GM19239 (cell line): Measurements from ENCODE around the gene PRR11.
"Not testable (repeated sequence)": the region's sequence is repeated elsewhere in the genome, so short reads cannot be mapped to it uniquely, and the experiment has no call there.

Experiments used
- DNase-seq: peaks from one replicate; pipeline ENCODE4 v3.0.0; 2011; ENCODE audit warnings: low spot score; ENCODE audit not compliant: insufficient read length
- FAIRE-seq: peaks from 2 replicates; lab custom pipeline; 2011; peaks lifted over from hg19 to GRCh38; lab: Jason Lieb, UNC

PRR11 gene

DNA sequence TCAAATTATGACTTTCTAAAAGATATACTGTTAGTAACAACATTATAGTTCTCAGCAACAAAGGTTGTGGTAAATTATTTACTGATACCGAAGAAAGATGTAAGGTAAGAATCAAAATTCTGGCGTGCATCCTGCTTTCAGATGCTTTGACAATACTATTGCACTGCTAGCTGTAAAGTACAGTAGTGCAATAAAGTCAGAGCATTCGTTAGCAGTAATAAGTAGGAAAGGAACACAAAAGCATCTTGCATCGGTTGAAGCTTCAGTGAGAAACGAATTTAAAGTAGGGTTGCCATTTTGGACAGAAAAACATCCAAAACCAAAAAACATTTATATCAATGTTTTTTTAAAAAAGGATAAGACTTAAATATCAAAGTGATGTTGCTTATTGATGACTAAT lies 4.5 kb upstream of the PRR11 start:
- FAIRE-seq: no peak
- no peak for DNase-seq

DNA sequence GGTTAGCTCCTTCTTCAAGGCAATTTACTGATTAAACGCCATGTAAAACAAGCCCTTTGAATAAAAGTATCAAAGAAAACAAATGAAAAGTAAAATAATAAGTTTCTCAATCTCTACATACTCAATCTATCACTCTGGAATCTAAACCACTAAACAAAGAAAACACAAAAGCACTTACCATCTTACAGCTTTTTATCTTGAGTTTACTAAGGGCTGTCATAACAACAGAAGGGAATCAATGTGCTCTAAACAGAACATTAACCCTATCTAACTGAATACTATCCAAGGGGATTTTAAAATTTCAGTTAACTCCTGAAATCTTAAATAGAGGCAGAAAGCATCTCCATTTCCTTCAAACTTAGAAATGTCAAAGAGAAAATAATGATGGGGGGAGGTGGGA lies 4.0 kb upstream of the PRR11 start:
- FAIRE-seq (no peak), DNase-seq (no peak)

DNA sequence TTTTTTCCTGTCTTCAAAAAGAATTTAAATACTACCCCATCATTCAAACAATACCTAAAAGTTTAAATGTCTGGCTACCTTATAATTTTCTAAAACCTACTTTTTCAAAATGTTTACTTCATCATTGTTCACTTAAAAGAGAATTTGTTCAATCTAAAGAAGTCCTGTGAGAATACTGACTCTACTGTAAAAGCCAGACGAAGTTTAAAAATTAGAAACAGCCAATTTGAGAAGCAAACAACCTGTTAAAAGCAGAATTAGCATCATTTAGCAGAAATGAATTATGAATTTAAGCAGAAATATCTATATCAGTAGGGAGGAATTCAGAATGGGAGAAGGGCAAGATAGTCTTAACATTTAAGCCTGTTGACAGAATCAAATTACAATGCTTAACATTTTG lies 2.6 kb upstream of the PRR11 start:
- no peak for DNase-seq
- FAIRE-seq: no peak

DNA sequence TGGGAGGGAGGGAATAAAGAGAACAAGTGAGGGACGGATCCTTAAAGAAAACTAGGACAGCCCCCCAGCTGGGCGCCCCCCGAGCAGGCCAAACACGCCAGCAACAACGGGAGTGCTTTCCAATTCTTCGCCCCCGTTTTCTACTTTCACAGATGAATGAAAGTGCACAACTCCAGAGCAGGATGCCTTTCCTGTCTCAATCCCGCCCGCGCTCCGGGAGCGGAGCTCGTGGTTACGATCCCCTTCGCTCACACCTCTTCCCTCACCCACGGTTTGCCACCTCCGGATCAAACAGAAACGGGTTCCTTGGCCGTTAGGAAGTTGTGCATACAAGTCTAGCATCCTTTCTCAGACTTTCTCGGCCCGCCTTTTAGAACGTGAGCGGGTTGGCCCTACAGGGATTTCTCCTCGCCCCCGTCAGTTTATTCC lies 1.2 kb upstream of the PRR11 start:
- DNase-seq (no peak), FAIRE-seq (no peak)

DNA sequence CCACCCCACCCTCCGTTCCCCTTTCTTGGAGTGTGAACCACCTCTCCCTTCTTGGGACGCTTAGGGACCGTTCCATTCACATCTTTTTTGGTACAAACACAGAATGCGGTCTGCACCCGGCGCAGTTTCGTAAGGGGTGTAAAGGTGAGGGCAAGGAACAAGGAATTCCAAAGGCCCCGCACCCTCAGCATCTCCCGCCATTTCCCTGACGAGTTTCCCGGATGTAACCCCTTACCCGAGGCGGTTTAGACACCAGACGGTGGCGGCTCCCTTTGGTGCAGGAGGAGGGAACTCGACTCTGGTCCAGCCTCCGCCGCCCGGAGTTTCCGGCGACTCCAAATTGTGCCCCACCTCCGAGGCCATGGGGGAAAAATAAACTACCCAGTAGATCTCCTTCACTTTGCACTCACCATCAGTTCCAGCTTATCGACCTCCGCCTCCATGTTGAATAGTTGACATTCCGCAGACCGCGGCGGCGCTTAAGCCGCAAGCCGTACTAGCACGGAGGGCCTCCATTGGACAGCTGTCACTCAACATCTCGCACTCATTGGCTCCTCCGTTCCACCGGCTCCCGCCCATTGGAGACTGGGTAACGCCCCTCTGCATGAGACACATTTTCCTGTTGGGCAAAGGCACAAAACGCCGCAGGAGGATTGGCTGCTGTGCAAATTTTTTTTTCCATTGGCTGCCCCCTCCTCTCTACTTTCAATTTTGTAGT lies 666 bp upstream of the PRR11 start, which contains the start of gene SKA2:
SKA2 (minus strand) TSS at position 466 of the 718 bp plus-strand sequence; CDS start at position 443, 23 bp downstream.
- FAIRE-seq: no peak
- DNase-seq: peak; percentile 15

DNA sequence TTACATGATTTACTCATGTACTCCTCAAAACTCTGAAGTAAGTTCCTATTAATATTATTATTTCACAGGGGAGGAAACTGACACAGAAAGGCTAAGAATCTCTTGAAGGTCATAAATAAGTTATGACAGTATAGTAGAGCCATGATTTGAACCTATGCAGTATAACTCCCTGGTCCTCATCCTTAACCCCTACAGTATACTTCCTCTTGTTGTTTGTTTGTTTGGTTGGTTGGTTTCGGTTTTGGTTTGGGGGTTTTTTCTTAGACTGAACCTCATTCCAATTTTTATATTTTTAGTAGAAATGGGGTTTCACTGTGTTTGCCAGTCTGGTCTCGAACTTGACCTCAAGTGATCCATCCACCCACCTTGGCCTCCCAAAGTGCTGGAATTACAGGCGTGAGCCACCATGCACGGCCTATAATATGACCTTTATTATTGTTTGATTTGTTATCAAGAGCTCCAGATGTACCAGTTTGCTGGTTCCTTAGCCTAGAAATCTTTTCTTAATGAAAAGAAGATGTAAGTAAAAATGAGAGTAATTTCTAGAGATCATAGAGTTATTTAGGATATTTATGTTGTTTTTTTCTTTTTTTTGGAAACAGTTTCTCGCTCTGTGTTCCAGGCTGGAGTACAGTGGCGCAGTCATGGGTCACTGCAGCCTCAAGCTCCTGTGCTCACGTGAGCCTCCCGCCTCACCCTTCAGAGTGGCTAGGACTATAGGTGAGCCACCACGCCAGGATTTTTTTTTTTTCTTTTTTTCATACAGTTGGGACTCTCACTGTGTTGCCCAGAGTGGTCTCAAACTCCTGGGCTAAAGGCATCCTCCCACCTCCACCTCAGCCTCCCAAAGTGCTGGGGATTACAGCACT lies 4.8 kb downstream of the PRR11 start:
- DNase-seq: no peak
- peak; percentile 76 for FAIRE-seq

DNA sequence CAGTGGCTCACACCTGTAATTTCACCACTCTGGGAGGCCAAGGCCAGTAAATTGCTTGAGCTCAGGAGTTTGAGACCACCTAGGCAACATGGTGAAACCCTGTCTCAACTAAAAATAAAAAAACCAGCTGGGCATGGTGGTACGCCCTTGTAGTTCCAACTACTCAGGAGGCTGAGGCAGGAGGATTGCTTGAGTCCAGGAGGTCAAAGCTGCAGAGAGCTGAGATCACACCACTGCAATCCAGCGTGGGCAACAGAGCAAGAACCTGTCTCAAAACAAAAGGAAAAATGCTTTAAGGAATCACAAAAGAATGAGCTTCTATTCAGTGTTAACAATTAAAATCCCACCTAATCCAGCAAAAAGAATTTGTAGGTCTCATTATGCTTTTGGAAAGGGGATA lies 5.9 kb downstream of the PRR11 start:
- no peak for FAIRE-seq
- no peak for DNase-seq

DNA sequence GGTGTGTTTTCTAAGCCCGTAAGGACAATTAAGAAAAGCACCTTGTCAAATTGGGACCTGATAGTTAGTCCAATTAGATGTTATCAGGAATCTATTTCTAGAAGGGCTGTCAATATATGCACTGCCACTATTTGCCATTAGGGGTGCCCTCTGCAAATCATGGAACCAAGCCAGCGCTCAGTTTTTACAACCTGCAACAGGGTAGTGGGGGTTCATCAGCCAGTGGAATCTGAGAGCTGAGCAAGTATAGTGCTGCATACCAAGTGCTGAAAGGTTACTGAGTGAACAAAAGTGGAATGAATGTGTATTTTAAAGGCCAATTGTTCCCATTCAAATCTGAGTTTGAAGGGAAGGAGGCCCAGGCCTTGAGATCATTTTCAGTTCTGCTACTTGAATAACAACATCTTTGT lies 10.4 kb downstream of the PRR11 start:
- peak; percentile 91 for FAIRE-seq
- DNase-seq: peak; percentile 31

DNA sequence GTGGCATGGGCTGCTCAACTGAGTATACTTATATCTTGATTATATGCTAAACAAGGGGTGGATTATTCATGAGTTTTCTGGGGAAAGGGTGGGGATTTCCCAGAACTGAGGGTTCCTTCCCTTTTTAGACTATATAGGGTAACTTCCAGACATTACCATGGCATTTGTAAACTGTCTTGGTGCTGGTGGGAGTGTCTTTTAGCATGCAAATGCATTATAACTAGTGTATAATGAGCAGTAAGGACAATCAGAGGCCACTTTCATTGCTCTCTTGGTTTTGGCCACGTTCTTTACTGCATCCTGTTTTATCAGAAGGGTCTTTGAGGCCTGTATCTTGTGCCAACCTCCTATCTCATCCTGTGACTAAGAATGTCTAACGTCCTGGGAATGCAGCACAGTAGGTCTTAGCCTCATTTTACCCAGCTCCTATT lies 12.0 kb downstream of the PRR11 start:
- DNase-seq: no peak
- FAIRE-seq: no peak

DNA sequence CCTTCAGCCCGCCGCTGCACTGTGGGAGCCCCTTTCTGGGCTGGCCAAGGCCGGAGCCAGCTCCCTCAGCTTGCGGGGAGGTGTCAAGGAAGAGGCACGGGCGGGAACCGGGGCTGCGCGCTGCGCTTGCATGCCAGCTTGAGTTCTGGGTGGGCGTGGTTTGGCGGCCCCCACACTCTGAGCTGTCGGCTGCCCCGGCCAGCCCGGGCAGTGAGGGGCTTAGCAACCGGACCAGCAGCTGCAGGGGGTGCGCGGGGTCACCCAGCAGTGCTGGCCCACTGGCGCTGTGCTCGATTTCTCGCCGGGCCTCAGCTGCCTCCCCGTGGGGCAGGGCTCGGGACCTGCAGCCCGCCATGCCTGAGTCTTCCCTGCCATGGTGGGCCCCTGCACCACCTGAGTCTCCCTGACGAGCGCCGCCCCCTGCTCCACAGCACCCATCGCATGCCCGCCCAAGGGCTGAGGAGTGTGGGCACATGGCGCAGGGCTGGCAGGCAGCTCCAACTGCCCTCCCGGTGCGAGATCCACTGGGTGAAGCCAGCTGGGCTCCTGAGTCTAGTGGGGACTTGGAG lies 17.0 kb downstream of the PRR11 start:
- no peak for DNase-seq
- no peak for FAIRE-seq

DNA sequence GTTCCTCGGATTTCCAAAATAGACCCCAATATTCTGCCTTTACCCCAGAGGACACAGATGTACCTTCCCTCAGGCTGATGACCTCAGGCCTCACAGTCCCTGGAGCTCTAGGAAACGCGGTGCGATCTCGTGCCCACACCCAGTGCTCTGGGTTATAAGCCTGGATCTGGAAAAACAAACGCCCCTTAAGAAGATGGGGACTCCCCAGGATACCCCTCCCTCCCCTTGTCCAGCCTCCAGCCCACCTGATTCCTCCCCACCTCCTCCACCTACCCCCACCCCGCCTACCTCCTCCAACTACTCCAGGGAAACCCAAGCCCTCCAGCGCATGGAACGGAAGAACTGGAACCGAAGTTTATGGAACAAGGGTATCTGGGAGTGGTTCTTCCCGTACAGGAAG lies 19.1 kb downstream of the PRR11 start:
- FAIRE-seq (no peak), DNase-seq (no peak)

DNA sequence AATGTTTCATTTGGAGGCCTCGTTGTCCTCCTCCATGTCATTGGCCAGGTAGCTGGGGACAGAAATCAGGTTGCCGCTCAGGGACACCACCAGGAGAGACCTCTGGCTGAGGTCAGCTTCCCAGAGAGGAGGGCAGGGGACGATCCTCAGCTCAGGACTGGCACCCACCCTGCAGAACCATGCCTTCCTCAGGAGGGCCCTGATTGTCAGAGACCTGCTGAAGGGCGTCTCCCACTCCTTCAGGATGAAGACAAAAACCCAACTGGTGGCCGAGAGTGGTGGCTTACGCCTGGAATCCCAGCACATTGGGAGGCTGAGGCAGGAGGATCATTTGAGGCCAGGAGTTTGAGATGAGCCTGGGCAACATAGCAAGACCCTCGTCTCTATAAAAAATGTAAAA lies 19.5 kb downstream of the PRR11 start:
- DNase-seq (no peak), FAIRE-seq (no peak)

DNA sequence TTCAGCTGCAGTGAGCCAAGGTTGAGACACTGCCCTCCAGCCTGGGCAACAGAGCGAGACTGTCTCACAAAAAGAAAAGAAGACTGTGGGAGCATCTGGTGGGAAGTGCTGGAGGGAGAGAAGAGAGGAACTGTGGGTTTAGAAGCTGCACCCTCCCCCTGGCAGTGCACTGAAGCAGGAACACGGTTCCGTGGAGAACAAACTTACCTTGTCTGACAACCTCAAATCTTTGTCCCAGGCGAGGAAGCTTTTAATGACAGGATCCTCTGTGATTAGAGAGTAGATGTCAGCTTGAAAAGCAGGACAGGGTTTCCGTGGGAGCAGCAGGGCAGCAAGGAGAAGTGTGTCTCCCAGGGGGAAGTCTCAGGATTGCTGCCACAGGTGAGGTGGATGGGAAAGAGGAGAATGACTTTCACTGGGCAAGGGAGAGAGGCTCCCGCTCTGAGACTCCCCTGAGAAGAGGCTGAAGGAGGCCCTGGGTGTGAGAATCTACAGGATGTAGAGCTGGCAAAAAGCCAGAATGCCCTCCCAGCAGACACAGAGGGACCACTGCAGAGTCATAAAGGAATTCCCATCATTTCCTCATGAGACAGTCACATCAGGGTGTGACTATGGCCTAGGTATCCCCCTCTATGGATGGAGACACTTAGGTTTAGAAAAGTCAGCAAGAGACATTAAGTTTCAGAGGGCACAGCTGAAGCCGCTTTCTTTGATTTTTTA lies 22.9 kb downstream of the PRR11 start:
- FAIRE-seq (no peak), DNase-seq (no peak)

DNA sequence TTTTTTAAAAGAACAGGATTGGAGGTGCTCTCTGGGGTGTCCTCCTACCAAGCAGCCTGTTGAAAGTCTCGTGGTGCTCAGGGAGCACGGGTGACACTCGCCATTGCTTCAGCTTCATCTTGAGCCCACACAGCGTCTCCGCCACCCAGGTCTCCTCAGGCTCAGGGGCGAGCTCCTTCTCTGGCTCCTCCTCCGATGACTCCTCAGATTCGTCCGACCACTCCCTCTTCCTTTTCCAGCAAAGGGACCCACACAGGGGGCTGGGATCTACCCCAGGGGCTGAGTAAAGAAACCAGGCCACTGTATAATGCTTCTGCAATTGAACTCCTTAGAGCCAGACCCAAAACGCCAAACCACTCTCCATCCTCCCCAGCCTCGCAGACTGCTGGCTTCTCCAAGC lies 24.1 kb downstream of the PRR11 start:
- DNase-seq, FAIRE-seq: not testable (repeated sequence)

DNA sequence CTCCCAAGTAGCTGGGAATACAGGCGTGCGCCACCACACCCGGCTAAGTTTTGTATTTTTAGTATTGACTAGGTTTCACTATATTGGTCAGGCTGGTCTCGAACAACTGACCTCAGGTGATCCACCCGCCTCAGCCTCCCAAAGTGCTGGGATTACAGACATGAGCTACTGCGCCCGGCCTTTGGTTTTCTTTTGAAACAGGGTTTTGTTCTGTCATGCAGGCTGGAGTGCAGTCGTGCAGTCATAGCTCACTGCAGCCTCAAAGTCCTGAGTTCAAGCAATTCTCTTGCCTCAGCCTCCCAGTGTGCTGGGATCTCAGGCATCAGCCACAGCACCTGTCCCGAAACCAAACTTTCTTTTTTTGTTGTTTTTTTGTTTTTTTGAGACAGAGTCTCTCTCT lies 25.1 kb downstream of the PRR11 start:
- no peak for FAIRE-seq
- no peak for DNase-seq

DNA sequence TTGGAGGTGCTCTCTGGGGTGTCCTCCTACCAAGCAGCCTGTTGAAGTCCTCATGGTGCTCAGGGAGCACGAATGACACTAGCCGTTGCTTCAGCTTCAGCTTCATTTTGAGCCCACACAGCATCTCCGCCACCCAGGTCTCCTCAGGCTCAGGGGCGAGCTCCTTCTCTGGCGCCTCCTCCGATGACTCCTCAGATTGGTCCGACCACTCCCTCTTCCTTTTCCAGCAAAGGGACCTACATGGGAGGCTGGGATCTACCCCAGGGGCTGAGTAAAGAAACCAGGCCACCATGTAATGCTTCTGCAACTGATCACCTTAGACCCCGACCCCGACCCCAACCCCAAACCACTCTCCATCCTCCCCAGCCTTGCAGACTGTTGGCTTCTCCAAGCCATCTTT lies 25.9 kb downstream of the PRR11 start:
- DNase-seq: no peak
- FAIRE-seq: no peak

DNA sequence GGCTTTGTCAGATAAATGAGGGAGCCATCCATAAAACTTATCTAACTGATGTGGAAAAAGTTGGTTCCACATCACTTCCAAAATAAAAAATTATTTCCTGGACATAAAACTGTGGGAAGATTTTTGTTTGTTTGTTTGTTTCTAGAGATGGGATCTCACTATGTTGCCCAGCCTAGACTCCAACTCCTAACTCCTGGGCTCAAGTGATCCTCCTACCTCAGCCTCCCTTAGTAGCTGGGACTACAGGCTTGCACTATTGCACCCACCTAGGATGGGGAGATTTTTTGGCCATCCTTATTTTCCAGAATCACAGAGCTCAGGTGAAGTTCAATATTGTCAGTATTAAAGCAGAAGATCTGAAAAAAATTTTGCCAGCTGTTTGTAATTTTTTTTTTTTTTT lies 30.5 kb downstream of the PRR11 start:
- no peak for FAIRE-seq
- DNase-seq: no peak

DNA sequence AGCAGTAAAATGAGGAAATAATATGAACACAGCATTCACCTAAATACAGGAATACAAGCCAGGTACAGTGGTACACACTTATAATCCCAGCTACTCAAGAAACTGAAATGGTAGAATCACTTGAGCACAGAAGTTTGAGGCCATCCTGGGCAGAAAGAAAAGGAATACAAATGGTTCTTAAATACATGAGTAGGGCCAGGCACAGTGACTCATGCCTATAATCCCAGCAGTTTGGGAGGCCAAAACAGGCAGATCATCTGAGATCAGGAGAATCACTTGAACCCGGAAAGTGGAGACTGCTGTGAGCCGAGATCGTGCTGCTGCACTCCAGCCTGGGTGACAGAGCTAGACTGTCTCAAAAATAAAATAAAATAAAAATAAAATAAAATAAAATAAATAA lies 31.3 kb downstream of the PRR11 start:
- no peak for FAIRE-seq
- DNase-seq: no peak

DNA sequence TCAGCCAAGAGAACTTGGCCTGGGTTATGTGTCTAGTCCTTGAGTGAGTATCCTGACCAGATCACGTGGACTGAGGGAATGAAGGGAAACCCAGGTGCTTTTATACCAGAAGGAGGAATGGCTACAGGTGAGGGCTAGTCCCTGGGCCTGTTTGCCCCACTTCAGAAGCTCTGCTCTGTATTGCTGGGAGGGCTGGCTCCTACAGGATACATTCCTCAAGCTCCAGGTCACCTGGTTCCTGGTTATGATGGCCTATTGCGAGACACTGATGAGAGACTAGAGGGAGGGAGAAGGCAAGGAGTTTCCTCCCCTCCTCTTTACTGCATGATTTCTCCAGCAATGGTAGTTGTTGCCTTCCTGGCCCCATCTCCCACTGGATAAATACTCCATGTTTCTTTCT lies 35.3 kb downstream of the PRR11 start:
- DNase-seq (no peak), FAIRE-seq (no peak)

DNA sequence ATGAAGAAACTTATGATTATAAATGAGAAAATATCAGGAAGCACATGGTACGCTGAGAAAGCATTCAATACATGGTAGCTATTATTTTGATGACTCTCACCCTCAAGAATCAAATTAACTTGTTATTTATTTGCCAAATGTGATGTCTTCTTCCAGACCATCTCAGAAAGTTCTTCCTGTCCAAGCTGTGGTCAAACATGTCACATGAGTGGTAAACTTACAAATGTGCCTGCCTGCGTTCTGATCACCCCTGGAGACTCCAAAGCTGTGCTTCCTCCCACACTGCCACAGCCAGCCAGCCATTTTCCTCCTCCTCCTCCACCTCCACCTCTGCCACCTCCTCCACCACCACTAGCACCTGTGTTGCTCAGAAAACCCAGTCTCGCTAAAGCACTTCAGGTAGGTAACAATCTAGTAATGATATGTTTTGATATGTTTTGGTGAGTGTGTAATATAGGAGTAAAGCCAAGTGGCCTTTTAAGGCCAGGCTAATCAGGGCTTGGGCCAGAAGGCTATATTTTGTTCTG lies 37.9 kb downstream of the PRR11 start:
- FAIRE-seq (no peak), DNase-seq (no peak)
